ENCODE results near the gene METAP1D.
A peak's percentile ranks its signal among the peaks of the same experiment; 100 is the strongest.
"Not testable (repeated sequence)": the region's sequence is repeated elsewhere in the genome, so short reads cannot be mapped to it uniquely, and the experiment has no call there.

The METAP1D gene

DNA sequence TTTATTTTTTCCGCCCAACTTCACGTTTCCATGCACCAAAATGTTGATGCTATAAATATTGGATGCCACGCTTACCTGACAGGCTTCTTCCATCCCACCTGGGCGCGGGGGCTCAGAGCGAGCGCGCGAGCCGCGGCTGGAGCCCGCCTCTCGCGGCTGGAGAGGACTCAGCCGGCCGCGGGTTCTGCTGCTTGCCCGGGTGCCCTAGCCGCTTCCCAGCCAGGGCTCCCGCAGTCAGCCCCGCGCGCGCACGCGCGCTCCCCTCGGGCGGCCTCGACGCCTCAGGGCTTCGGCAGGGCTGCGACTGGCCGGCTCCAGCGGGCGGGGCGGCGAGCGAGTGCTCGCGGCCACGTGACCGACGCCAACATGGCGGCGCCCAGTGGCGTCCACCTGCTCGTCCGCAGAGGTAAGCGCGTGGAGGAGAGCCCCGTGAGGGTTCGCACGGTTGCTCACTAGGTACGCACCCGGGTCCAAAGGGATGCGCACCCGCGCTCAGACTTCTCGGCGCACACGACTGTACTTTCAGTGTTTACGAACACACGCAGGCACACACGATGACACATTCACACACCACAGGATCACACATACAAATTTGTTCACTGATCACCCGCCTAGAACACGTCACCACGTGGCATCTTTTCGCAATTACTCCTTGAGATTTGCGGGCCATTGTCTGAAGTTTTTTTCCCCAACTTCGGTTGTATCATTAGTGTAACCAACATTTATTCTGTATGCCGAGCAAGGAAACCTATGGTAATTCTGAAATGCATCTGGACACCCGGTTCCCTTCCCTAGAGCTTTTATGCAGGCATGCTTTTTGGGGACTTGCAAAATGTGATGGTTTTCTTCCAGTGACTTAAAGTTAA lies at the start of gene METAP1D:
TSS of gene METAP1D (plus strand) at position 350 of the 866 bp plus-strand sequence. CDS start at position 367, 17 bp downstream.
- DNase-seq (ENCODE audit: low read depth): peak; percentile 70

GRCh38 chr2:171952276-171952675 lies 47.5 kb upstream of the METAP1D start:
- no peak for DNase-seq (ENCODE audit: low read depth)

- no peak for DNase-seq (ENCODE audit: low read depth)
These were observed 47.0 kb upstream of the METAP1D start for GRCh38 chr2:171952748-171953147.

- no peak for DNase-seq (ENCODE audit: low read depth)
These were observed 43.5 kb upstream of the METAP1D start for GRCh38 chr2:171956135-171956825.

DNA sequence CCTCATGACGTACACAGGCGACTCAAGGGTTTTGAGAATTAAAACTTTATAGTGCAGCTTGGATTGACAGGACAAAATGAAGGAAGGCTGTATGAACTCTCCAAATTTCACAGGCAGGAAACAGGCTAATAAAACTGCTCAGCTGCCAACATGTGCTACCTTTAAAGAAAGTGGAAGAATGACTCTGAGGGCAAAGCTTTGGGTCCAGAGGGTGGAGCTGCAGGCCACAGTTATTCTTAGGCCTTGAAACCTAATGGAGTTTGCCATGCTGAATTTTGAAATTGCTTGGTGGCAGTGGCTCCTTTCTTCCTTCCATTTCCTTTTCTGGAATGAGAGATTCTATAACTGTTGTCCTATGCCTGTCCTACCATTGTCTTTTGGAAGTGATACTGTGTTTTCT lies 42.7 kb upstream of the METAP1D start:
- DNase-seq (ENCODE audit: low read depth): no peak

- DNase-seq (ENCODE audit: low read depth): no peak
These were observed 41.3 kb upstream of the METAP1D start for GRCh38 chr2:171958475-171958874.

- DNase-seq (ENCODE audit: low read depth): no peak
These were observed 39.8 kb upstream of the METAP1D start for GRCh38 chr2:171959998-171960397.

DNA sequence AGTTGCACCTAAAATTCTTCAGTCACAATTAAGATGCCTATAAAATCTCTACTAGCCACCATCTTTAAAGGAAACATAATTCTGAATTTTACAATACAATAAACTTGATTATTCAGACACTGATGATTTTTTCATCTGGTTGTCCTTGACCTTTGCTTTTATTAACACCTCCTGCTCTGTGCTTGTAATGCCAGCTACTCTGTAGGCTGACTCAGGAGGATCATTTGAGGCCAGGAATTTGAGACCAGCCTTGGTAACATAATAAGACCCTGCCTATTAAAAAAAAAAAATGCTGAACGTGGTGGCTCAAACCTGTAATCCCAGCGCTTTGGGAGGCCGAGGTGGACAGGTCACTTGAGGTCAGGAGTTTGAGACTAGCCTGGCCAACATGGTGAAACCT lies 39.2 kb upstream of the METAP1D start:
- DNase-seq (ENCODE audit: low read depth): no peak

DNA sequence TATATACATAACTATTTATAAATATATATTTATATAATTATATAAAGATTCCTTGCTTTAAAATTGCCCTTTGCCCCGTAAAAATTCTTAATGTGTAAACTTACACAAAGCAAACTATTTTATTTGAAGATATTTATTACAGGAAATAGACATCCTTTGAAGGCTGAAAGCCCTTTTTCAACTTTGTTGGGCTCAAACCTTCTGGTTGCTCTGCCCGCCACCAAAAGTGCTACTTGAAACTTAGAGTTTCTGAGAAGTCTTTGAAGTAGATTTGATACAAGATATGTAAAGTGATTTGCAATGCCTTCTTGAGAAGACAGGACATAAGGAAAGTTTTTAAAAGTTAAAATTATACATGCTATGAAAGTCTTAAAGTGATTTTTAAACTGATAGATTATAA lies 36.6 kb upstream of the METAP1D start:
- DNase-seq (ENCODE audit: low read depth): no peak

- no peak for DNase-seq (ENCODE audit: low read depth)
These were observed 35.4 kb upstream of the METAP1D start for GRCh38 chr2:171964308-171964707.

- no peak for DNase-seq (ENCODE audit: low read depth)
These were observed 34.5 kb upstream of the METAP1D start for GRCh38 chr2:171965238-171965637.

DNA sequence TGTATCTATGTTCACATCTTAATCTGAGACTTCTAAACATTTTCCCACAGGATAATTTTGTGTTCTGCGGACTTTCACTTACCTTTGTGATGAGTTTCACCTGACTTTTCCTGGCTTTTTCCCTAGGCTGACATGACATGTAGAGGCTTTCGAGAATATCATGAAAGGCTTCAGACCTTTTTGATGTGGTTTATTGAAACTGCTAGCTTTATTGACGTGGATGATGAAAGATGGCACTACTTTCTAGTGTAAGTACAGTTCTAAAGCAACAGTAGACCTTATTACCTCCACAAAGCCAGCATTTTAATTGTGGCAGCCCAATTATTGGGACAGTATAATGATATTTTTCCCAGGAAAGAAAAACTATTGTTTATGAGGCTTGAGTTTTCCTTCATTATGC lies 34.1 kb upstream of the METAP1D start:
- DNase-seq (ENCODE audit: low read depth): no peak

GRCh38 chr2:171966235-171966634 lies 33.5 kb upstream of the METAP1D start:
- no peak for DNase-seq (ENCODE audit: low read depth)

- no peak for DNase-seq (ENCODE audit: low read depth)
These were observed 33.1 kb upstream of the METAP1D start for GRCh38 chr2:171966688-171967087.

GRCh38 chr2:171968509-171968908 lies 31.2 kb upstream of the METAP1D start:
- no peak for DNase-seq (ENCODE audit: low read depth)

GRCh38 chr2:171972329-171972982 lies 27.3 kb upstream of the METAP1D start:
- DNase-seq (ENCODE audit: low read depth): no peak

GRCh38 chr2:171979103-171979502 lies 20.6 kb upstream of the METAP1D start:
- no peak for DNase-seq (ENCODE audit: low read depth)

- DNase-seq (ENCODE audit: low read depth): not testable (repeated sequence)
These were observed 15.8 kb upstream of the METAP1D start for GRCh38 chr2:171983924-171984323.

DNA sequence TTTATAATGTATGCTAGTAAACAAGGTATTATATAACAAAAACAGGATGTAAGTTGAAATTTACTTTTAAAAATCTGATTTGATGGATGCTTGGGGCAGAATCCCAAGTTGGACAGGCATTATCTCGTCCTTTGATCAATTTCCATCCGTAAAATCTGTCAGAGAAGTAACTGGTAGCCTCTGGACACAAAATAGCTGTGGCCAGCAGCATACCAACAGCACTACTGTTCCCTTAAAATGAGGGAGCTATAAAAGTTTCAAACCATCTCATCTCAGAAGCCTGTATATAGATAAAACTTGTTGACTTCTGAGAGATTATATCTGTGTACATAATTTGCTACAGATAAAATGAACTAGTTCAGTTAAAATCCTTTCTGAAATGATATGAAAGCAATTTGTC lies 14.7 kb upstream of the METAP1D start:
- DNase-seq (ENCODE audit: low read depth): no peak

DNA sequence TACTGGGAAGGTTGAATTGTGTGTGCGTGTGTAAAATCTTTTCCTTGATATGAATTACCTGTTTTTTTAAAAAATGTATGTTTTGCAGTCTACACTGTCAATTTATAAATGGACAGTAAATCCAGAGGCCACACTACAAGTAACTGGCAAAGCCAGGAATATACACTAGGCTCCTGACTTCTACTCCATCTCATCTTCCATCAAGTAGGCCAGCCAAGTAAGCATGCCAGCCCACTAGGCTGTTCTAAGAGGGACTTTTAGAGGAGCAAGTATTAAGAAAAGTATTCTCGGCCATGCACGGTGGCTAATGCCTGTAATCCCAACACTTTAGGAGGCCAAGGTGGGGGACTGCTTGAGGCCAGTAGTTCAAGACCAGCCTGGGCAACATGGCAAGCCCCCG lies 13.0 kb upstream of the METAP1D start:
- no peak for DNase-seq (ENCODE audit: low read depth)

DNA sequence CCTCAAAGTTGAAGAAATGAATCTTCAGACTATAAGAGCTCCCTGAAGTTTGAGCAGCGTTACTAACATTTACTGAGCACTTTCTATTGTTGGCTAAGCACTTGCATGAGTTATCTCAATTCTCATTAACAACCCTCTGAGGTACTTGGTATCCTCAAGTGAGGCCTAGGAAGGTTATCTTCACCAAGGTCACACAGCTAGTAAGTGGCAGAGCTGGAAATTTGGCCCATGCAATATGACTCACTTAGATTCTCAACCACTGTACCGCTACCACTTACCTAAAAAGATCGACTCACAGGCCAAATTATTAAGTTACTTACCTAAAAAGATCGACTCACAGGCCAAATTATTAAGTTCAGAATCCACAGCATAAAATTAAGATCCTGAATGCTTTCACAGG lies 8.7 kb upstream of the METAP1D start:
- DNase-seq (ENCODE audit: low read depth): no peak

DNA sequence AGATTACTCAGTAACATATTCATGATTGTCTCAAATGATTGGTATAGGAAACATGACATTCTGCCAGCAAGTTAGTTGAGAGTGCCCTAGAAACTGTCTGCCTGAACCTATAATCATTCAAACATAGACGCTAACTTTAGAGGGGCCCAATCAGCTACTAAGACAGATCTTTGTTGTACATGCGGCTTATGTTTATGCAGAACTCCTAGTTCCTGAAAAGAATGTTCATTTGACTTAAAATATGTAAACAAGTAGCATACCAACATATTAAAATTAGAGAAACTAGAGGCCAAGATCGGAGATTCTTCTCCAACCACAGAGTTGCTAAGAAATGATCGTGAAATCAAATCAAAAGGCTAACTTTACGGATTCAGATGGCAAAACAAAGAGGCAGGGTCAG lies 4.2 kb upstream of the METAP1D start:
- no peak for DNase-seq (ENCODE audit: low read depth)

DNA sequence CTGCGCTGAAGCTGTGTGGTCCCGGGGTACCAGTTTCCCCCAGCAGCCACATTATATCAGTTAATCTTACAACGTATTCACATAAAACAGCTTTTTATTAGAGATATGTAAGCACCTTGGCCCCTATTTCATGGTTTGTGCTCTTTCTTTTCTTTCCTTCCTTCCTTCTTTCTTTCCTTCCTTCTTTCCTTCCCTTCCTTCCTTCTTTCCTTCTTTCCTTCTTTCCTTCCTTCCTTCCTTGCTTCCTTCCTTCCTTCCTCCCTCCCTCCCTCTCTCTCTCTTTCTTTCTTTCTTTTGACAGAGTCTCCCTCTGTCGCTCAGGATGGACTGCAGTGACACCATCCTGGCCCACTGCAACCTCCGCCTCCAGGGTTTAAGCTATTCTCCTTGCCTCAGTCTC lies 3.7 kb upstream of the METAP1D start:
- no peak for DNase-seq (ENCODE audit: low read depth)
